Measurements from ENCODE around the gene CCDC146. TPM values are rescaled to one million over a fixed set of nuclear protein-coding genes. Genes with fewer than 3 reads are reported as not detected.

The CCDC146 gene
- total RNA-seq, 6 donors from 2014 or later: 3.6 to 62.4 (median 18.7) TPM

DNA sequence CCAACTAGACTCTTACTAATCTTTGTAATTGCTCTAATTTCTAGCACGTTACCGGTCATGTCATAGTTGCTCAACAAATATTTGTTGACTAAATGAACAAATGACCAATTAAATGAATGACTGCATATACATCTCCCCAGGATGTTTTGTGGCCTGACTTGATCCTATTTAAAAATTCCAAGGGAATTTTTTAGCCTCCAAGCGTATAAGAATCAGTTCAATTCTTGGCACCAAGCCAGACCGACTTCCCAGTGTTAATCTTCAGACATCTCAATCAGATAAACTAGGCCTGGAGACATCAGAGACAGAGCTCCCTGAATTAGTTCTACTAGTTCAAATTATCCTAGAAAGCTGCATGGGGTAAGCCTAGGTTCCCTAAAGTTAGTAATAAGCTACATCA, 197.7 kb downstream of the CCDC146 start:
- Histone ChIP-seq H3K36me3 (peaks cover 5 to 21% (median 6%) of the 10 kb centered on the region in 4 donors), H3K9me3 (no peaks in the 10 kb centered on the region), H3K27me3 (no peaks in the 10 kb centered on the region), H3K4me3 (no peak overlapping the region), H3K4me1 (no peaks in the 10 kb centered on the region), H3K27ac (no peak overlapping the region)
- no peak for ATAC-seq (ENCODE audit: low FRiP score in 2 of 2)
- 70 to 78% methylated on average over 4 of the region's 4 CpGs for WGBS, 2 donors
- DNase-seq: no peak
- TF ChIP-seq POLR2AphosphoS5 (IDR thresholded peaks at IDR 0.05) (no peak), EP300 (IDR thresholded peaks at IDR 0.05) (no peak), POLR2A (IDR thresholded peaks at IDR 0.05) (no peak)
- TF ChIP-seq, protein P1, sequence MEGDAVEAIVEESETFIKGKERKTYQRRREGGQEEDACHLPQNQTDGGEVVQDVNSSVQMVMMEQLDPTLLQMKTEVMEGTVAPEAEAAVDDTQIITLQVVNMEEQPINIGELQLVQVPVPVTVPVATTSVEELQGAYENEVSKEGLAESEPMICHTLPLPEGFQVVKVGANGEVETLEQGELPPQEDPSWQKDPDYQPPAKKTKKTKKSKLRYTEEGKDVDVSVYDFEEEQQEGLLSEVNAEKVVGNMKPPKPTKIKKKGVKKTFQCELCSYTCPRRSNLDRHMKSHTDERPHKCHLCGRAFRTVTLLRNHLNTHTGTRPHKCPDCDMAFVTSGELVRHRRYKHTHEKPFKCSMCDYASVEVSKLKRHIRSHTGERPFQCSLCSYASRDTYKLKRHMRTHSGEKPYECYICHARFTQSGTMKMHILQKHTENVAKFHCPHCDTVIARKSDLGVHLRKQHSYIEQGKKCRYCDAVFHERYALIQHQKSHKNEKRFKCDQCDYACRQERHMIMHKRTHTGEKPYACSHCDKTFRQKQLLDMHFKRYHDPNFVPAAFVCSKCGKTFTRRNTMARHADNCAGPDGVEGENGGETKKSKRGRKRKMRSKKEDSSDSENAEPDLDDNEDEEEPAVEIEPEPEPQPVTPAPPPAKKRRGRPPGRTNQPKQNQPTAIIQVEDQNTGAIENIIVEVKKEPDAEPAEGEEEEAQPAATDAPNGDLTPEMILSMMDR (IDR thresholded peaks at IDR 0.05): no peak

DNA sequence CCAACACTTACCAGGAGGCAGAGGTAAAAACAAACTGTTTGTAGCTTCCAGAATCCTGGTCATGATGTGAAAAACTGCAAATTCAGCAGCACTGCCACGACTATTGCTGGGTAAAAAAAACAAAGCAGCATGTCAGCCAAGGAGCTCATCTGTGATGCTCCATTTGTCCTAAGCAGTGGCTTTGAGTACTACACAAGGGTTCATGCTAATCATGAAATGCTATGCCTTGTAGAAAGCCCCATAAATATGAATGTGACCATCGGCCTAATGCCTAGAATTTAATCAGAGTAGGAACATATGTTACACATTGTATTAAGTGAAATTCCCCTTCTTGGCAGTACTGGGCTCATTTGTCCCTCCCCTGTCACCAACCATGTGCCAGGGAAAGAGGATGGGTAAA, 198.3 kb downstream of the CCDC146 start:
- TF ChIP-seq, protein P1 (IDR thresholded peaks at IDR 0.05): no peak
- TF ChIP-seq POLR2A (IDR thresholded peaks at IDR 0.05) (no peak), EP300 (IDR thresholded peaks at IDR 0.05) (no peak), POLR2AphosphoS5 (IDR thresholded peaks at IDR 0.05) (no peak)
- DNase-seq (no peak), ATAC-seq (ENCODE audit: low FRiP score in 2 of 2) (no peak)
- no peak overlapping the region for H3K27ac ChIP-seq
- H3K27me3 ChIP-seq: no peaks in the 10 kb centered on the region
- no peaks in the 10 kb centered on the region for H3K9me3 ChIP-seq
- no peaks in the 10 kb centered on the region for H3K4me1 ChIP-seq
- peaks cover 5 to 20% (median 6%) of the 10 kb centered on the region in 4 donors for H3K36me3 ChIP-seq
- 66 to 70% methylated on average over 2 of the region's 2 CpGs for WGBS, 2 donors
- no peak overlapping the region for H3K4me3 ChIP-seq

DNA sequence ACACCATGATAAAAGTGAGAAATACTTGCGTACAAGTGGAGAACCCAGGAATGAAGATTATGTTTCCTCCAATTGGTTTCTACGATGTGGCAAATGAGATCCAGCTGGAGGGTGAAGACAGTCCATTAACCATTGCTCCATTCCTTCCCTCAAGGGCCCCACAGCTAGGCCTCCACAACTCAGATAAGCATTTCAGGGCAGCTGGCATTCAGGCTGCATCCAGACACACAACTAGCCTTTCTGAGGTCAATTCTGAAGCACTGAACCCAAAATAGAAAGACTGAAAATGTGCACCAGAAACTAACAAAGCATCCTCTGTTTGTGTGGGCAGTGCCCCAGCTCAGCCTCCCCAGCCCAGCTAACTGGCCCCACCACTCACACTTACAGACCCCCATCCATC, 198.9 kb downstream of the CCDC146 start:
- H3K27ac ChIP-seq: no peak overlapping the region
- TF ChIP-seq, protein P1 (IDR thresholded peaks at IDR 0.05): no peak
- TF ChIP-seq EP300 (IDR thresholded peaks at IDR 0.05): no peak
- no peak for TF ChIP-seq POLR2AphosphoS5 (IDR thresholded peaks at IDR 0.05)
- TF ChIP-seq POLR2A (IDR thresholded peaks at IDR 0.05): no peak
- H3K36me3 ChIP-seq: peaks cover 5 to 20% (median 6%) of the 10 kb centered on the region in 4 donors
- H3K9me3 ChIP-seq: no peaks in the 10 kb centered on the region
- no peak overlapping the region for H3K4me3 ChIP-seq
- peaks cover 0 to under 1% (median 0%) of the 10 kb centered on the region in 4 donors for H3K4me1 ChIP-seq
- DNase-seq (no peak), ATAC-seq (ENCODE audit: low FRiP score in 2 of 2) (no peak)
- no peaks in the 10 kb centered on the region for H3K27me3 ChIP-seq
- WGBS, 2 donors: 72 to 83% methylated on average over 2 of the region's 2 CpGs

DNA sequence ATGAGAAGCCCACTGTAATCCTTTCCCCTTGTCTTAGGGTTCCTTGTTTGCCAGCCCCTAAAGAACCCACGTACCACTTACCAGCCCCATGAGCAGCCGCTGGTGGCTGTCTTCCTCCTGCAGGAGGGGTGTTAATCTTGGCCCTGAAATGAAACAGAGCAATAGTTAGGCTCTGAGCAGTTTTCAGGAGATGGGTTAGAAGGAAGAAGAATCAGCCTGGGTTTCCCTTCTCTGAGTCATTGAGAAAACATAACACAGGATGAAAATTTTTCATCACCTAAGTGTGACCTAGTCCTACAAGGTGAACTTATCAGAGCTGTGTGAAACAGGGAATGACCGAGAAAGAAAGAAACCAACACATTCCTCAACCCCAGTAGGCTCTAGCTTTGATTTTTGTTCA, 203.7 kb downstream of the CCDC146 start:
- no peak for DNase-seq

More for the DNA sequence above, 203.7 kb downstream of the CCDC146 start:
- Histone ChIP-seq H3K27me3 (no peaks in the 10 kb centered on the region), H3K36me3 (peaks cover 0 to 4% (median 2%) of the 10 kb centered on the region in 4 donors), H3K4me1 (peaks cover 37 to 46% (median 39%) of the 10 kb centered on the region in 4 donors), H3K27ac (peak overlapping the region in 1 of 4 donors; percentile 50), H3K9me3 (no peaks in the 10 kb centered on the region), H3K4me3 (no peak overlapping the region)
- no peak for ATAC-seq (ENCODE audit: low FRiP score in 2 of 2)
- WGBS, 2 donors: 84 to 88% methylated on average over 3 of the region's 3 CpGs
- TF ChIP-seq EP300 (IDR thresholded peaks at IDR 0.05) (no peak), POLR2A (IDR thresholded peaks at IDR 0.05) (no peak), POLR2AphosphoS5 (IDR thresholded peaks at IDR 0.05) (no peak)
- TF ChIP-seq, protein P1 (IDR thresholded peaks at IDR 0.05): no peak

Data from upper lobe of left lung (tissue), 6 donors.